Effector memory CD4-positive, alpha-beta T cell (primary cell): ENCODE measurements around the gene IL21R.

ENCODE experiments used
- DNase-seq, 3 donors: peaks; one replicate each; pipeline ENCODE4 v3.0.0-alpha.2; 2020
- H3K27ac ChIP-seq: 2 replicates; pipeline ENCODE4 v1.7.0; 2013; ENCODE audit warnings: mild to moderate bottlenecking, low read length, moderate library complexity; ENCODE audit not compliant: insufficient read depth, poor library complexity, severe bottlenecking
- H3K27me3 ChIP-seq: replicated peaks from 2 replicates; pipeline ENCODE4 v1.7.0; 2013; ENCODE audit warnings: mild to moderate bottlenecking, low read length; ENCODE audit not compliant: insufficient read depth, control insufficient read depth, poor library complexity, severe bottlenecking
- H3K36me3 ChIP-seq: 2 replicates; pipeline ENCODE4 v1.7.0; 2013; ENCODE audit warnings: mild to moderate bottlenecking, low read length, moderate library complexity; ENCODE audit not compliant: control insufficient read depth, insufficient read depth
- H3K4me1 ChIP-seq: 2 replicates; pipeline ENCODE4 v1.7.0; 2013; ENCODE audit warnings: low read length, mild to moderate bottlenecking; ENCODE audit not compliant: control insufficient read depth, insufficient read depth, poor library complexity, severe bottlenecking
- H3K4me3 ChIP-seq: 2 replicates; pipeline ENCODE4 v1.7.0; 2013; ENCODE audit warnings: low read length, low read depth, mild to moderate bottlenecking; ENCODE audit not compliant: insufficient read depth, poor library complexity, severe bottlenecking
- H3K9me3 ChIP-seq: 2 replicates; pipeline ENCODE4 v1.7.0; 2013; ENCODE audit warnings: mild to moderate bottlenecking, low read length, moderate library complexity; ENCODE audit not compliant: control insufficient read depth

Gene IL21R

DNA sequence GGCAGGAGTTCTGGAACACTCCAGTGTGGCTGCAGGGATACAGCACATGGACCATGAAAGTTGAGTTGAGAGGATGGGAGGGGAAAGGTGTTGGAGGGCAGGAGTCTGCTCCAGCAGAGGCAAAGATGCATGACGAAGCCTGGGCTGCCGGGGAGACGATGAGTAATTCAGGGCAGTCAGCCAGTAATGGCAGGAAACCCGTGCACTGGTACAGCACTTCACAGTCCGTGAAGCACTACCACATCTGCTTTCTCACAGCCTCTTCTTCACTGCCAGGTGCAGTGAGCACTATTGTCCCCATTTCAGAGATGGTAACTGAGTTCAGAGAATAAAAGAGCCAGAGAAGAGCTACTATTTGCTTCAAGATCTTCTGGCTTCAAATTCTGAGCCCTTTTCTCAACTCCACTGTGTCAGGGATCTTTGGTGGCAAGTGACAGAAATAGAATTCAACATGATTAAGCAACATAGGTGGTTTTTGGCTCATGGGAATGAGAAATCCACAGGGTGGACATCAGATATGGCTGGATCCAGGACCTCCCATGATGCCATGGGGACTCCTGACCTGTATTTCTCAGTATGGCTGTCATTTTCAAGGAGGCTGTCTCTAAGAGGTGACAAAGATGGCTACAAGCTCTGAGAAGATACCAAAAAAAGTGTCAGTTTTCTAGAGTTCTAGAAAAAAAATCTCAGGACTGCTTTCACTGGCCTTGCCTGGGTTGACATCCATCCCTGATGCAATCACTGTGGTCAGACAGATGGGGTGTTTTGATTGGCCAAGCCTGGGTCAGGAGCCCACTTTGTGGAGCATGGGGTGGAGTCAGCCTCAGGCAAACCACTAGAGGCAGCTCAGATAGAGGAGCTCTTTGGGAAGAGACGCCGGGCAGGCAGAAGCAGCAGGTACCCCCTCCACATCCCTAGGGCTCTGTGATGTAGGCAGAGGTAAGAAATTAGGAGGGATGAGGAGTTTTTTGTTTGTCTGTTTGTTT is 24.7 kb downstream of the IL21R start:
- no peaks in the 10 kb centered on the region for H3K4me1 ChIP-seq
- H3K4me3 ChIP-seq = no peak overlapping the region
- no peak overlapping the region for H3K27ac ChIP-seq

DNA sequence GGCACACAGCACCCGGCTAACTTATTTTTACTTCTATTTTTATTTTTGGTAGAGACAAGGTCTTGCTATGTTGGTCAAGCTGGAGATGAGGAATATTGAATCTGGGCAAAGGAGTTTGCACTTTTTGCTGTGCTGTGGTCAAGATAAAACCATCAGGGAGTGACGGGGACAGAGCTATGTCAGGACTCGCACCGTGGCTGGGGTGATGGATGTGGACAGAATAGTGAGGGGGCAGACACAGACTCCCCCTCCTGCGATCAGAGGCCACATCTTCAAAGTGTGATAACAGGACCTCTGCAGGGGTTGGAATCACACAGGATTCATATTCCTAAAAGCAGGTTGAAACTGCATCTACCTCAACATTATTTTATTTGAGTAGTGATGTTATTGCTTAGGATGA is 25.6 kb downstream of the IL21R start:
- no peaks in the 10 kb centered on the region for H3K27me3 ChIP-seq
- no peak for DNase-seq
- no peak overlapping the region for H3K27ac ChIP-seq
- H3K4me3 ChIP-seq = no peak overlapping the region
- H3K9me3 ChIP-seq = peaks cover 6% of the 10 kb centered on the region
- no peaks in the 10 kb centered on the region for H3K4me1 ChIP-seq
- peaks cover 21% of the 10 kb centered on the region for H3K36me3 ChIP-seq

More for the DNA sequence above, 24.7 kb downstream of the IL21R start:
- Histone ChIP-seq H3K9me3 (peaks cover 12% of the 10 kb centered on the region), H3K36me3 (peaks cover 16% of the 10 kb centered on the region), H3K27me3 (no peaks in the 10 kb centered on the region)
- peak; percentile 41 to 71 (median 57) for DNase-seq

DNA sequence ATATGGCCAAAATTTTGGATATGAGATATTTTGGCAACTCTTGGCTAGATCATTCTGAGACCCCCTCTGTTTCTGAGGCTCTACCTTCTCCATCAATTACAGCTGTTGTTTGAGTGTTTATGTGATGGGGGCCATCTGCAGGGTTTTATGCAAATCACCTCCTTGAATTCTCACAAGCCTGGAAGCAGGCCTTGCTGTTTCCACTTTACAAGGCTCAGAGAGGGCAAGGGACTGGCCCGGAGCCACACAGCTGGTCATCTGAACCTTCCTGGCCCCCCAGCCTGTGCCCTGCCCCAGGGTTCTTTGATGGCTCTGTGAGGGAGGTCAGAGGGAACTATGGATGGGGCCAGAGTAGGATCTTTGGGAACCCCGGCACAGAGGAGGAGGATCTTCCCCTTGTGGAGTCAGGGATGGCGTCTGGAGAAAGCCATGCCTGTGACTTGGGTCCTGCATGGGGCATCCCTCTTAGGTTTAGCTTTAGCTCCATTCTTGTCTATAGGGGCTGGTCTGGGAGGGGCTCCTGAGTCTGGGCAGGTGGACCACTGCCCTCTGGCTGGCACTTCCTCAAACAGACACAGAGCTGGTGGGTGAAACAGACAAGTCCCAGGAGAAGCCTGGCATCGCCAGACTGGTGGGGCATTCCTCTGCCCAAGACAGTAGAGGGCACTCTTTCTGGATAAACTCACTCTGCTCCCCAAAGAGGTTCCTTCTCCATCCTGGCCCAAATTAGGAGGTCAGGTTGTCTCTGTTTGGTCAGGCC is 26.2 kb downstream of the IL21R start:
- Histone ChIP-seq H3K4me3 (no peak overlapping the region), H3K36me3 (peaks cover 17% of the 10 kb centered on the region), H3K9me3 (no peaks in the 10 kb centered on the region), H3K27me3 (no peaks in the 10 kb centered on the region), H3K4me1 (no peaks in the 10 kb centered on the region), H3K27ac (no peak overlapping the region)
- DNase-seq = no peak

DNA sequence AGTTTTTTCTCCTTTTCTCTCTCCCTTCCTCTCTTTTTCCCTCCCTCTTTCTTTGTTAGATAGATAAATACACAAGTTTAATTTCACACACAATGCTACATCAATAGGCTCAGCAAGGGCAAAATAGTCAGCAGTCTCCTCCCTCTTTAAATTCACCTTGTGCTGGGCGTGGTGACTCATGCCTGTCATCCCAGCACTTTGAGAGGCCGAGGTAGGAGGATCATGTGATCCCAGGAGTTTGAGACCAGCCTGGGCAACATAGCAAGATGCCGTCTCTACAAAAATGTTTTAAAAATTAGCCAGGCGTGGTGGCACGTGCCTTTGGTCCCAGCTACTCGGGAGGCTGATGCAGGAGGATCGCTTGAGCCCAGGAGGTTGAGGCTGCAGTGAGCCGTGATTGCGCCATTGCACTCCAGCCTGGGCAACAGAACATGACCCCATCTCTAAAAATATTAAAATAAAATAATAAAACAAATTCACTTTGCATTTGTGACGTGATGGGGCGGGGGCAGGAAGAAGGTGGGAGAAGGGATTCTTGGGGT is 27.4 kb downstream of the IL21R start:
- no peak for DNase-seq
- Histone ChIP-seq H3K27ac (no peak overlapping the region), H3K9me3 (no peaks in the 10 kb centered on the region), H3K27me3 (no peaks in the 10 kb centered on the region), H3K36me3 (peaks cover 27% of the 10 kb centered on the region), H3K4me3 (no peak overlapping the region), H3K4me1 (no peaks in the 10 kb centered on the region)

DNA sequence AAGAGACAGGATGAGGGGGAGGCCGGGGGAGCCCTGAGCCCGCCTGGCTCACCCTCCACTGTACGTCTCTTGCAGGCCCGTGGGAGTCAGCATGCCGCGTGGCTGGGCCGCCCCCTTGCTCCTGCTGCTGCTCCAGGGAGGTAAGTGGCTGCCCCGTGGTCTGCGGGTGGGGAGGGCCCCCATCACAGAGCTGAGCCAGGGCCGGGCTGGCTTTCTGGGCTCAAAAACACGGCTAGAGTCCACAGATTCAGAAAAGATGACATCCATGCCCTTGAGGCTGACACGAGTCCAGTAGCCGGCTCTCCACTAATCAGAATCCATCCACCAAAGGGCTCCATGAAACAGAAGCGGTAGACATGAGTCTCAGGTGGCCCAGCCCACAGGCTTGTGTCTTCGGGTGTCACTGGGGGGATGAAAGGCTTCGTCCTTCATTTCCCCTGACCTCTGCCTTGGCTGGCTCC is 28.0 kb downstream of the IL21R start:
- Histone ChIP-seq H3K27ac (no peak overlapping the region), H3K4me3 (no peak overlapping the region), H3K4me1 (no peaks in the 10 kb centered on the region), H3K27me3 (no peaks in the 10 kb centered on the region), H3K36me3 (peaks cover 33% of the 10 kb centered on the region), H3K9me3 (no peaks in the 10 kb centered on the region)
- DNase-seq = no peak

DNA sequence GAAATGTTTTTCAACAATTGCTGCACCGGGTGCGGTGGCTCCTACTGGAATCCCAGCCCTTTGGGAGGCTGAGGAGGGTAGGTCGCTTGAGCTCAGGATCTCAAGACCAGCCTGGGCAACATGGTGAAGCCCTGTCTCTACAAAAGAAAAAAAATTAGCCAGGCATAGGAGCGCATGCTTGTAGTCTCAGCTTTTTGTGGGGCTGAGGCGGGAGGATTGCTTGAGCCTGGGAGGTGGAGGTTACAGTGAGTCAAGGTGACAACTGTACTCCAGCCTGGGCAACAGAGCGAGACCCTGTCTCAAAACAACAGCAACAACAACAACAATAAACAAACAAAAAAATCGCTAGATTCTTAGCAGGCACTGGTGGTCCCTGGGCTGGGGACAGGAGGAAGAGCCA is 28.5 kb downstream of the IL21R start:
- Histone ChIP-seq H3K4me3 (no peak overlapping the region), H3K36me3 (peaks cover 35% of the 10 kb centered on the region), H3K4me1 (no peaks in the 10 kb centered on the region), H3K27me3 (no peaks in the 10 kb centered on the region), H3K27ac (no peak overlapping the region), H3K9me3 (no peaks in the 10 kb centered on the region)
- DNase-seq = no peak

DNA sequence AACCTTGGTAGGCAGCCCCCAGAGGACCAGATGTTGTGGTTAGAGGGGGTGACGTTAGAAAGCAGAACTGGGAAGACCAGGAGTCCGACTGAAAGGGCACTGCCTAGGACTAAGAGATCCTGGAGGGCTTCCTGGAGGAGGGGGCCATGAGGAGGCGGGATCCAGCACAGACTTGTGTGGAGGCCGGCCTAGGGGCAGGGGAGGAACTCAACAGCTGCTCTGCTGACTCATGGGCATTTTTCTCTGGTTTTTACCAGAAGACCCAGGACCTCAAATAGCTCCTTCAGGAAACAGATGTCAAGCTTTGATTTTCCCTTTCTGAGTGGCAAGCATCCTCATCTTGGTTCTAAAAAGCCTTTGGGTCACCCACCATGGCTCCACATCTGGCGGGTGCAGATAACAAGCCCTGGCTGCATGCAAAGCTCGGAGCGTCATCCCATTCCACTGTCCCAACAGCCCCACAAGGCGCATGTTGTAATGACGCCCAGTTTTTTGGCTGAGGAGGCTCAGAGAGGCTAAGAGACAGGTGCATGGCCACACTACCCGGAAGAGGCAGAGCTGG is 29.0 kb downstream of the IL21R start:
- DNase-seq = no peak
- Histone ChIP-seq H3K36me3 (peaks cover 36% of the 10 kb centered on the region), H3K4me3 (no peak overlapping the region), H3K9me3 (no peaks in the 10 kb centered on the region), H3K27me3 (no peaks in the 10 kb centered on the region), H3K4me1 (no peaks in the 10 kb centered on the region), H3K27ac (no peak overlapping the region)

DNA sequence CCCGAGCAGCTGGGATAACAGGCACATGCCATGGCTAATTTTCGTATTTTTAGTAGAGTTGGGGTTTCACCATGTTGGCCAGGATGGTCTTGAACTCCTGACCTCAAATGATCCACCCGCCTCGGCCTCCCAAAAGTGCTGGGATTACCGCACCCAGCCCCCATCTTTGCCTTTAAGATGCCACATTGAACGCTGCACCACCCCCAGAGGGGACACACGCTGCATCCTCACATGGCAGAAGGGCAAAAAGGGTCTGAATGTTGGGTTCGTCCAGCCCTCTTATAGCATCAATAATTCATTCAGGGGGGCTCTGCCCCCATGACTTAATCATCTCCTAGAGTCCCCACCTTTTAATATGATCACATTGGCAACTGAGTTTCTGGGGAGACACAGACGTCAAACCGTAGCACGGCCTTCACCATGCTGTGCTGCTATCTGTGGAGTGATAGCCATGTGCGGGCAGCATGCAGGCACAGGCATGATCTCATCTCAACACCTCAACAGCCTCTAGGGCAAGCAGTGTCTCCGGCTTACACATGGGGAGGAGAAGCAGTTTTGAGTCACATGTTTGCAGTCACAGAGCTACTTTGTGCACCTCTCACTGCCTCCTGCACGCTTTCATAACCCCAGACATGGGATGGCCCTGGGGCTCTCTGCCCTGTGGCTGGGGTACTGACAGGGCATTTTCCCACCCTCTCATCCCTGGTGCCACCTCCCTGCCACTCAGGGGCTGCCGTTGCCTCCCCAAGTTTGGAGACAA is 30.0 kb downstream of the IL21R start:
- Histone ChIP-seq H3K27me3 (no peaks in the 10 kb centered on the region), H3K36me3 (peaks cover 42% of the 10 kb centered on the region), H3K4me1 (no peaks in the 10 kb centered on the region), H3K4me3 (no peak overlapping the region), H3K27ac (no peak overlapping the region), H3K9me3 (no peaks in the 10 kb centered on the region)
- DNase-seq = no peak

DNA sequence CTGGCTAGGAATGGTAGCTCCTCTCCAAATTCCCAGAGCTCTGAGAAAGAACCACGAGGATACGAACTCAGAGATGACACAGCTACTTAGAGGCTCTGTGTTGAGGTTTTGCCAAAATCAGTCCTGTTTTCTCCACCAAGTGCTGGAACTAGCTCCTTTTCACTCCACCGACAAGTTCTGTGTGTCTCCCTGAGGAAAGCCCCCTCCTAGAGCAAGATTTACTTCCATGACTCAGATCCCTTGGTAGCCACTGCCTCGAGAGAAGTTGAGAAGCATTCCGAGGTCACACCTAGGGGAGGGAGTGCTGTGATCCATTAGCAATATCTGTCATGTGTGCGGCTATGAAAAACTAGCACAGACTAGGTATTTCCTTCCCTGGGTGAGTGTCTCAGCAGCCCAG is 30.6 kb downstream of the IL21R start:
- H3K27me3 ChIP-seq = no peaks in the 10 kb centered on the region
- H3K36me3 ChIP-seq = peaks cover 48% of the 10 kb centered on the region
- H3K27ac ChIP-seq = no peak overlapping the region
- H3K4me1 ChIP-seq = no peaks in the 10 kb centered on the region
- no peak overlapping the region for H3K4me3 ChIP-seq
- no peaks in the 10 kb centered on the region for H3K9me3 ChIP-seq
- DNase-seq = no peak
